Tibial nerve (tissue), 4 donors: ENCODE measurements around the gene DDX25.
"Not testable (repeated sequence)": the region's sequence is repeated elsewhere in the genome, so short reads cannot be mapped to it uniquely, and the experiment has no call there.

ENCODE experiments used
- CTCF ChIP-seq, 5 experiments: fragments of 200-600 bp in 3 of 5; fragments of 450-650 bp in 2 of 5; sonication (generic) in 3 of 5; IDR thresholded peaks; one replicate each; pipeline ENCODE4 v1.5.1; 2016 to 2019; ENCODE audit warnings: antibody characterized with exemption in 5 of 5, mild to moderate bottlenecking in 3 of 5, moderate library complexity in 2 of 5
- EP300 ChIP-seq, 2 donors: sonication (generic); formaldehyde crosslinking; IDR thresholded peaks; one replicate each; pipeline ENCODE4 v1.6.1; 2017; ENCODE audit warnings: antibody characterized with exemption in 2 of 2, mild to moderate bottlenecking in 1 of 2
- POLR2A ChIP-seq, 2 donors: fragments of 450-650 bp; IDR thresholded peaks; one replicate each; pipeline ENCODE4 v1.6.1; 2017; ENCODE audit warnings: antibody characterized with exemption in 2 of 2, mild to moderate bottlenecking in 2 of 2, moderate library complexity in 2 of 2

- TF ChIP-seq CTCF, POLR2A, EP300 (IDR thresholded peaks at IDR 0.05): not testable (repeated sequence)
Measured at GRCh38 chr11:125865354-125865753, 39.0 kb upstream of the DDX25 start.
